RKO (cell line): Measurements from ENCODE around the gene PHACTR1.

Experiments
- DNase-seq: peaks from one replicate; pipeline ENCODE4 v3.0.0-alpha.2; 2016; ENCODE audit warnings: low spot score

The PHACTR1 gene

GRCh38 chr6:13198168-13198567 lies 481.6 kb downstream of the PHACTR1 start:
- no peak for DNase-seq

GRCh38 chr6:13201336-13201735 lies 484.8 kb downstream of the PHACTR1 start:
- DNase-seq = no peak

GRCh38 chr6:13203145-13203544 lies 486.6 kb downstream of the PHACTR1 start:
- no peak for DNase-seq

GRCh38 chr6:13205106-13205505 lies 488.5 kb downstream of the PHACTR1 start:
- no peak for DNase-seq

- DNase-seq = no peak
Measured at GRCh38 chr6:13212096-13212495, 495.5 kb downstream of the PHACTR1 start.

- DNase-seq = no peak
Measured at GRCh38 chr6:13212538-13212937, 496.0 kb downstream of the PHACTR1 start.

GRCh38 chr6:13215390-13215789 lies 498.8 kb downstream of the PHACTR1 start:
- no peak for DNase-seq

GRCh38 chr6:13216236-13217014 lies 499.9 kb downstream of the PHACTR1 start:
- DNase-seq = no peak

GRCh38 chr6:13217206-13217905 lies 500.8 kb downstream of the PHACTR1 start:
- DNase-seq = no peak

- no peak for DNase-seq
Measured at GRCh38 chr6:13220266-13220665, 503.7 kb downstream of the PHACTR1 start.

GRCh38 chr6:13222048-13222447 lies 505.5 kb downstream of the PHACTR1 start:
- DNase-seq = no peak

- DNase-seq = no peak
Measured at GRCh38 chr6:13226071-13226470, 509.5 kb downstream of the PHACTR1 start.

- DNase-seq = no peak
Measured at GRCh38 chr6:13228264-13229204, 512.0 kb downstream of the PHACTR1 start.

- DNase-seq = no peak
Measured at GRCh38 chr6:13229205-13230085, 512.9 kb downstream of the PHACTR1 start.

- no peak for DNase-seq
Measured at GRCh38 chr6:13233106-13233505, 516.5 kb downstream of the PHACTR1 start.

GRCh38 chr6:13234130-13234529 lies 517.6 kb downstream of the PHACTR1 start:
- DNase-seq = no peak

- DNase-seq = no peak
Measured at GRCh38 chr6:13235339-13235738, 518.8 kb downstream of the PHACTR1 start.

- no peak for DNase-seq
Measured at GRCh38 chr6:13237318-13237717, 520.8 kb downstream of the PHACTR1 start.

- no peak for DNase-seq
Measured at GRCh38 chr6:13238017-13238416, 521.5 kb downstream of the PHACTR1 start.

GRCh38 chr6:13238640-13239216 lies 522.2 kb downstream of the PHACTR1 start:
- no peak for DNase-seq
